ENCODE measurements around the gene ASB3. TPM values are rescaled to one million over a fixed set of nuclear protein-coding genes. Genes with fewer than 3 reads are reported as not detected.
"Not testable (repeated sequence)": the region's sequence is repeated elsewhere in the genome, so short reads cannot be mapped to it uniquely, and the experiment has no call there.

The ASB3 gene
- total RNA-seq (10 to 100 TPM in 8 of 10 donors, 1 to 10 TPM in 2; 9.7 to 14.4 (median 11.4) TPM), polyA plus RNA-seq (1 to 10 TPM; 5.2 to 9.2 TPM)
- long read RNA-seq, donor 1, transcript ASB3-201 (10 exons, 2,214 nt), result major isoform, 15 of 21 reads
- long read RNA-seq, donor 1, partial matches to known transcripts, result 1 of 21 reads
- long read RNA-seq, donor 1, other reads (novel, unspliced or antisense), result 3 of 21 reads
- long read RNA-seq, donor 2, transcript ASB3-201 (10 exons, 2,214 nt), result major isoform, 8 of 21 reads
- long read RNA-seq, donor 2, partial matches to known transcripts, result 1 of 21 reads
- long read RNA-seq, donor 2, other reads (novel, unspliced or antisense), result 9 of 21 reads
- long read RNA-seq, donor 3, transcript ASB3-201 (10 exons, 2,214 nt), result major isoform, 13 of 31 reads
- long read RNA-seq, donor 3, partial matches to known transcripts, result 2 of 31 reads
- long read RNA-seq, donor 3, other reads (novel, unspliced or antisense), result 12 of 31 reads

- WGBS, 2 donors, result 1% methylated on average over 72 to 77 of the region's 77 CpGs
- H3K4me1 ChIP-seq, result peaks cover 2 to 56% (median 40%) of the 10 kb centered on the region in 9 donors
- H3K9me3 ChIP-seq, result no peaks in the 10 kb centered on the region
- DNase-seq (peak; percentile 90 to 91), ATAC-seq (peak; percentile 96 to 99 (median 98))
- intact Hi-C loops (cut with DNase I), result no loop called here
- peak within 1 kb of the TSS; percentile 54 to 91 (median 84) for H3K27ac ChIP-seq
- peak in 1 of 9 donors; percentile 23 for TF ChIP-seq CTCF (IDR thresholded peaks at IDR 0.05)
- no peaks in the 10 kb centered on the region for H3K27me3 ChIP-seq
- H3K36me3 ChIP-seq, result peaks cover 0 to 4% (median 0%) of the 10 kb centered on the region in 9 donors
- peak within 1 kb of the TSS; percentile 69 to 95 (median 88) for H3K4me3 ChIP-seq
Measured at GRCh38 chr2:53786705-53787613, at the start of gene ASB3, which contains the start of gene ERLEC1. TSS of gene ASB3 (minus strand) at chr2:53786953. CDS start at chr2:53765572, 21,381 bp downstream. TSS of gene ERLEC1 (plus strand) at chr2:53787044. CDS start at chr2:53787211, 167 bp downstream.

- H3K4me3 ChIP-seq; intact Hi-C loops (cut with DNase I); DNase-seq; ATAC-seq; H3K9me3 ChIP-seq; H3K27me3 ChIP-seq: not testable (repeated sequence)
- H3K27ac ChIP-seq, result peak overlapping the region in 6 of 10 donors; percentile 0 to 76 (median 38)
- H3K4me1 ChIP-seq, result peaks cover 0 to 25% (median 20%) of the 10 kb centered on the region in 9 donors
- WGBS, 2 donors, result 85 to 97% methylated on average over 4 of the region's 4 CpGs
- H3K36me3 ChIP-seq, result peaks cover 0 to 18% (median 0%) of the 10 kb centered on the region in 9 donors
Measured at GRCh38 chr2:53829980-53830290, 43.2 kb upstream of the ASB3 start.

GRCh38 chr2:53829273-53829979 lies 42.7 kb upstream of the ASB3 start:
- ATAC-seq, result peak in 7 of 8 donors; percentile 28 to 78 (median 57)
- peaks cover 0 to 9% (median 0%) of the 10 kb centered on the region in 11 donors for H3K9me3 ChIP-seq

More at GRCh38 chr2:53829273-53829979, 42.7 kb upstream of the ASB3 start:
- H3K36me3 ChIP-seq, result peaks cover 0 to 18% (median 0%) of the 10 kb centered on the region in 9 donors
- 66 to 78% methylated on average over 11 of the region's 11 CpGs for WGBS, 2 donors
- peaks cover 0 to 25% (median 20%) of the 10 kb centered on the region in 9 donors for H3K4me1 ChIP-seq
- TF ChIP-seq CTCF (IDR thresholded peaks at IDR 0.05), result no peak
- peak overlapping the region in 6 of 10 donors; percentile 0 to 76 (median 38) for H3K27ac ChIP-seq
- no peaks in the 10 kb centered on the region for H3K27me3 ChIP-seq
- intact Hi-C loops (cut with DNase I), result no loop called here
- peak; percentile 35 to 56 for DNase-seq
- no peak overlapping the region for H3K4me3 ChIP-seq
